Right atrium auricular region (tissue), 2 donors: ENCODE measurements around the gene CDADC1. TPM values are rescaled to one million over a fixed set of nuclear protein-coding genes. Genes with fewer than 3 reads are reported as not detected.

Experiments used
- DNase-seq: peaks from one replicate; pipeline ENCODE4 v3.0.0-alpha.2; 2019; ENCODE audit warnings: low spot score
- H3K27ac ChIP-seq, 2 donors: fragments of 200-600 bp; sonication (generic); 1 replicate in 1 of 2; 2 replicates in 1 of 2; pipeline ENCODE4 v1.5.1; 2016 to 2019
- H3K27me3 ChIP-seq, 2 donors: fragments of 200-600 bp; sonication (generic); one replicate each; pipeline versions ENCODE4 v1.5.1 to v1.6.0; 2017 to 2019
- H3K36me3 ChIP-seq: fragments of 200-600 bp; sonication (generic); one replicate; pipeline ENCODE4 v1.5.1; 2016
- H3K4me1 ChIP-seq, 2 donors: fragments of 200-600 bp; sonication (generic); one replicate each; pipeline versions ENCODE4 v1.5.1 to v1.6.0; 2017 to 2019
- H3K4me3 ChIP-seq, 2 donors: fragments of 200-600 bp; sonication (generic); 1 replicate in 1 of 2; 2 replicates in 1 of 2; pipeline ENCODE4 v1.5.1; 2017 to 2019; ENCODE audit warnings: mild to moderate bottlenecking in 1 of 2, moderate library complexity in 1 of 2
- H3K9me3 ChIP-seq, 2 donors: fragments of 200-600 bp; sonication (generic); one replicate each; pipeline ENCODE4 v1.5.1; 2019
- total RNA-seq, 2 donors: library from RNA; depleted of rRNA; stranded (reverse); fragments of >200 nt; gene quantifications; one replicate each; pipeline ENCODE4 v1.1.0, GENCODE V29; 2016
- TF ChIP-seq, protein P1 (sequence below), 2 donors: fragments of 200-600 bp; sonication (generic); IDR thresholded peaks; one replicate each; pipeline ENCODE4 v1.5.1; 2019; ENCODE audit warnings: antibody characterized with exemption in 2 of 2

Gene CDADC1
- total RNA-seq, 2 donors from 2014 or later, result 3.5 to 4.6 TPM

DNA sequence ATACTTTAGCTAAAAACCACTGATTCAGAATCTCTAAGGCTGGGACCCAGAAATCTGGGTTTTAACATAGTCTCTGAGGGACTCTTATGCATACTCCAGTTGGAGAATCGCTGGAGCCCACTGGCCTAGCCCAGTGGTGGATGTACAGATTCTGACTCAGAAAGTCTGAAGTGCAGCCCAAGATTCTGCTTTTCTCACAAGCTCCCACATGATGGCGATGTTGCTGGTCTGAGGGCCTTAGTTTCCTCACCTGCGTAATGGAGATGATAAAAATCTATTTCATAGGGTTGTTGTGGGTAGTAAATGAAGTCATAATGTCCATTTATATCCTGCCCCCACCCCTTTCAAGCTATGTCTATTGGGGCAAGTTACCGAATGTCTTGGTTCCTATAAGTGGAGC is 7.7 kb upstream of the CDADC1 start:
- Histone ChIP-seq H3K9me3 (no peaks in the 10 kb centered on the region), H3K4me3 (no peak overlapping the region), H3K4me1 (no peaks in the 10 kb centered on the region), H3K27ac (no peak overlapping the region), H3K36me3 (no peaks in the 10 kb centered on the region), H3K27me3 (no peaks in the 10 kb centered on the region)
- no peak for DNase-seq
- TF ChIP-seq, protein P1, sequence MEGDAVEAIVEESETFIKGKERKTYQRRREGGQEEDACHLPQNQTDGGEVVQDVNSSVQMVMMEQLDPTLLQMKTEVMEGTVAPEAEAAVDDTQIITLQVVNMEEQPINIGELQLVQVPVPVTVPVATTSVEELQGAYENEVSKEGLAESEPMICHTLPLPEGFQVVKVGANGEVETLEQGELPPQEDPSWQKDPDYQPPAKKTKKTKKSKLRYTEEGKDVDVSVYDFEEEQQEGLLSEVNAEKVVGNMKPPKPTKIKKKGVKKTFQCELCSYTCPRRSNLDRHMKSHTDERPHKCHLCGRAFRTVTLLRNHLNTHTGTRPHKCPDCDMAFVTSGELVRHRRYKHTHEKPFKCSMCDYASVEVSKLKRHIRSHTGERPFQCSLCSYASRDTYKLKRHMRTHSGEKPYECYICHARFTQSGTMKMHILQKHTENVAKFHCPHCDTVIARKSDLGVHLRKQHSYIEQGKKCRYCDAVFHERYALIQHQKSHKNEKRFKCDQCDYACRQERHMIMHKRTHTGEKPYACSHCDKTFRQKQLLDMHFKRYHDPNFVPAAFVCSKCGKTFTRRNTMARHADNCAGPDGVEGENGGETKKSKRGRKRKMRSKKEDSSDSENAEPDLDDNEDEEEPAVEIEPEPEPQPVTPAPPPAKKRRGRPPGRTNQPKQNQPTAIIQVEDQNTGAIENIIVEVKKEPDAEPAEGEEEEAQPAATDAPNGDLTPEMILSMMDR (IDR thresholded peaks at IDR 0.05), result peak; percentile 12 to 47

DNA sequence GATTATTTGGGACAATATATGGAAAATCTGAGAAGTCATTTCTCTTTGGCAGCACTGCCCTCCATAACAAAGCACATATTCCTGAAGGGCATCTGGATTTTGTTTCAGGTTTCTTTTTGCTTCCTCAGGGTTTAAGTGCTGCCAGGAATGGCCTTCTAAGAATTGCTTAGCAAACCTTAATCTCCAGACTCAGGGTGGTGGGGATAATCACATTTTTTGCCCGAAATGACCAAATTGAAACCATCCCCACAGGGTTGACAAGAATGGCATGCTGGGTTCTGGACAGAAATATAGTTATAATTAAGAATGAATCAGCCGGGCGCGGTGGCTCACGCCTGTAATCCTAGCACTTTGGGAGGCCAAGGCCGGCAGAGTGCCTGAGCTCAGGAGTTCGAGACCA is 6.4 kb upstream of the CDADC1 start:
- Histone ChIP-seq H3K9me3 (no peaks in the 10 kb centered on the region), H3K27me3 (no peaks in the 10 kb centered on the region), H3K27ac (no peak overlapping the region), H3K36me3 (no peaks in the 10 kb centered on the region), H3K4me1 (no peaks in the 10 kb centered on the region), H3K4me3 (no peak overlapping the region)
- TF ChIP-seq, protein P1 (IDR thresholded peaks at IDR 0.05), result no peak
- no peak for DNase-seq

DNA sequence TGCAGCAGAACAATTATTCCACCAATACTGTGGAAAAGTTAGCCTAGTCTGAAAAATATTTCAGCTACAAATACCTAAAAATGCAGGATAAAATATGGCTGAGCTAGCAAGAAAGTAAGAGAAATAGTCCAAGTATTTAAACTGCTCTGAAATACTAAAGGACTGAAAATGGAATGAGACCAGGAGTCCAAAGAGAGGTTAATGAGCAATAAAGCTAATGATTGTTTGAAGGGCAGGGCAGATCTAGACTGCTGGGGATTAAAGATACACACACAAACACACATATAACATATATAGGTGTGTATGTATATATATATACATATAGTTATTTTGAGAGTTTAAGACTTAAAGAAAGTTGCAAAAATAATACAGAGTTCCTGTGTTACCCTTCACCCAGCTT is 2.6 kb upstream of the CDADC1 start:
- Histone ChIP-seq H3K27ac (no peak overlapping the region), H3K4me1 (peaks cover 0 to 18% of the 10 kb centered on the region in 2 donors), H3K36me3 (no peaks in the 10 kb centered on the region), H3K27me3 (no peaks in the 10 kb centered on the region), H3K4me3 (no peak overlapping the region), H3K9me3 (no peaks in the 10 kb centered on the region)
- TF ChIP-seq, protein P1 (IDR thresholded peaks at IDR 0.05), result no peak
- no peak for DNase-seq

DNA sequence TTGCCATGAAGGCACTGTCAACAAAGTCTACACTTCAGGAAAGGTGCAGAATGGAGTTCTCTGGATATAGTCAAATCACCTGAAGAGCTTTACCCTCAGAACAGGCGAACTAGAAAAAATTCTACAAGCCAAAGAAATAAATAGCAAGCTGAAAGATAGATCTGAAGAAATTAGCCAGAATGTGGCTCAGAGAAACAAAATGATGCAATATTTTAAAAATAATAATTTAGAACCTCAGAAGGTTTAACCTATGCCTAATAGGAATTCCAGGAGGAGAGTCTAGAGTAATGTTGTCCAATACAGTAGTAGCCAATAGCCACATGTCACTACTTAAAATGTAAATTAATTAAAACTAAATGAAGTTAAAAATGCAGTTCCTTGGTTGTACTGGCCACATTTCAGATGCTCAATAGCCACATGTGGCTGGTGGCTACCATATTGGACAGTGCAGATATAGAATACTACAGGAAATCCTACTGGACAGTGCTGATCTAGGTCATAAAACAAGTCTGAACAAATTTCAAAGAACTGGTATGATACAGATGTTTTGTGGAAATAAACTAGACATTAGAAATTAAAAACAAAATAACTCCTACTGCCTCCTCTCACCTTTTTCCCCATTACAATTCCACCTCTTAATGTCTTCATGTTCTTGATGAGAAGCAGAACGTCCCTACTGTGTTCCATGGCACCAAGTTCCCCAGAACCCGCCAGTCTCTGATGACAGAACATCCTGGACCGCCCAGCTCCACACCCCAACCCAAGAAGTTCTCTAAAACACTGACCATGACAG is 679 bp upstream of the CDADC1 start:
- no peak for DNase-seq
- H3K27me3 ChIP-seq, result no peaks in the 10 kb centered on the region
- peak overlapping the region; percentile 87 to 96 for H3K4me3 ChIP-seq
- H3K27ac ChIP-seq, result peak overlapping the region; percentile 93
- no peaks in the 10 kb centered on the region for H3K36me3 ChIP-seq
- H3K4me1 ChIP-seq, result peaks cover 0 to 18% of the 10 kb centered on the region in 2 donors
- TF ChIP-seq, protein P1 (IDR thresholded peaks at IDR 0.05), result no peak
- no peaks in the 10 kb centered on the region for H3K9me3 ChIP-seq

DNA sequence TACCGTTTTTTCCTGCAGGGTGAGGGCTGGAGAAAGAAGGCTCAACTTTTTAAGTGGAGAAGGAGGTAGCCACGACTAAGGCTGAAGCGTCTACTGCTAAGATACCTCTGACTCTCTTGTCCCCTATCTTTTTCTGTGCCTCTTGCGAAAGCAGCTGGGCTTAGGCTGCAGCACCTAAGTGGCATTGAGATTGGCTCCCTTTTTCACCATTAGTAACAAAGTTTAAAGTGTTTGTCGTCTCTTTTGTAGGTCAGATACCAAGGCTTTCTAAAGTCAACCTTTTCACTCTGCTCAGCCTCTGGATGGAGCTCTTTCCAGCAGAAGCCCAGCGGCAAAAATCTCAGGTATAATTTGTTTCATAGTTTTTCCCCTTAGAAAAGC is 887 bp downstream of the CDADC1 start:
- Histone ChIP-seq H3K36me3 (no peaks in the 10 kb centered on the region), H3K9me3 (no peaks in the 10 kb centered on the region), H3K4me3 (peak overlapping the region; percentile 87 to 96), H3K27ac (peak overlapping the region; percentile 93), H3K4me1 (peaks cover 0 to 18% of the 10 kb centered on the region in 2 donors), H3K27me3 (no peaks in the 10 kb centered on the region)
- no peak for DNase-seq
- TF ChIP-seq, protein P1 (IDR thresholded peaks at IDR 0.05), result no peak

DNA sequence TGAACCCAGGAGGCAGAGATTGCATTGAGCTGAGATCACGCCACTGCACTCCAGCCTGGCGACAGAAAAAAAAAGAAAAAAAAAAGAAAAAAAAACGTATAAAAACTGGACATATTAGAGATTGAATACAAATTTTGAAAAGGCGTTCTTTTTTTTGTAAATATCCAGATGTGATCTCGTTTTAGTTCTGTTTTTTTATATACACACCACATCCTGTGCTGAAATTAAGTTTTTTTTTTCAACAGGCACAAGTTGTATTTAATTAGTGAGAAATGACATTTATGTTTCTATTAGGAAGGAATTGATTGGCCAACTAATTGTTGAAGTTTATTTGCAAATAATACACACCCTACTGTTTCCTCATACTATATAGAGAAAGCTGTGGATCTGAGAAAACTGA is 3.6 kb downstream of the CDADC1 start:
- Histone ChIP-seq H3K36me3 (peaks cover 4% of the 10 kb centered on the region), H3K27me3 (no peaks in the 10 kb centered on the region), H3K4me1 (peaks cover 0 to 18% of the 10 kb centered on the region in 2 donors), H3K9me3 (no peaks in the 10 kb centered on the region), H3K4me3 (no peak overlapping the region), H3K27ac (no peak overlapping the region)
- no peak for DNase-seq
- TF ChIP-seq, protein P1 (IDR thresholded peaks at IDR 0.05), result no peak
